ENCODE measurements around the gene PRR5L.

PRR5L gene

DNA sequence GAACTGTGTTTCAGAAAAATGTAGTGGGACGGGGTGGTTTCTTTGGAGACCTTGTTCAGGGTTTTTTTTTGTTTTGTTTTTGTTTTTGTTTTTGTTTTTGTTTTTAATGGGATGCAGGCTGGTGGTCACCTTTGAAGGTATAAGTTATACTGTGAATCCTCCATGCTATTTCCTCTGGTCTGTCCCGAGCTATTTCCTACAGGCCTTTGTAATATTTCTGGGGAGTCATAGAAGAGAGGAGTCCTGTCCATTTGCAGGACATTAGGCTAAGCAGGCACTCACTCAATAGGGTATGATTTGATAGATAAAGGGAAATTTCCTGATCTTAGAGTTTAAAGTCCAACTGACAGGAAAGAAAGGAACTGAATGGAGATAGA lies 136.0 kb downstream of the PRR5L start:
- H3K27me3 ChIP-seq (ENCODE audit: control insufficient read depth in 1 of 2, insufficient read depth in 1 of 2, low read length in 2 of 2): no peaks in the 10 kb centered on the region
- H3K4me3 ChIP-seq (ENCODE audit: insufficient read depth in 1 of 2, low read depth in 1 of 2, low read length in 2 of 2): no peak overlapping the region
- H3K9me3 ChIP-seq (ENCODE audit: control insufficient read depth, low read length): no peaks in the 10 kb centered on the region
- peak overlapping the region in 1 of 2 experiments; percentile 32 for H3K4ac ChIP-seq (ENCODE audit: low read depth in 1 of 2, low read length in 2 of 2)
- H4K91ac ChIP-seq (ENCODE audit: low read length): no peak overlapping the region
- H3K4me2 ChIP-seq (ENCODE audit: low read length, poor library complexity, severe bottlenecking): no peak overlapping the region
- H3K18ac ChIP-seq (ENCODE audit: low read depth in 1 of 2, low read length in 2 of 2): peak overlapping the region; percentile 54 to 67
- no peak overlapping the region for H2BK120ac ChIP-seq (ENCODE audit: low read depth, low read length)
- peak overlapping the region; percentile 47 for H3K9ac ChIP-seq (ENCODE audit: low read length)
- no peak overlapping the region for H3K14ac ChIP-seq (ENCODE audit: low read length in 2 of 2)
- peaks cover 9% of the 10 kb centered on the region for H3K4me1 ChIP-seq (ENCODE audit: control insufficient read depth, insufficient read depth, low read depth, low read length)
- no peak overlapping the region for H2BK12ac ChIP-seq (ENCODE audit: low read length in 2 of 2)
- no peak overlapping the region for H2AFZ ChIP-seq (ENCODE audit: low read depth, low read length)
- 56% methylated on average over 2 of the region's 2 CpGs for WGBS
- H4K8ac ChIP-seq (ENCODE audit: low read length): no peak overlapping the region
- H2AK5ac ChIP-seq (ENCODE audit: low read length, severe bottlenecking): peak overlapping the region; percentile 40
- peak overlapping the region; percentile 92 for H3K27ac ChIP-seq (ENCODE audit: low read length, poor library complexity, severe bottlenecking)
- H3K23ac ChIP-seq (ENCODE audit: low read length in 2 of 2): no peak overlapping the region
- H3K79me1 ChIP-seq (replicated peaks; ENCODE audit: low read length, poor library complexity, severe bottlenecking): peaks cover 29% of the 10 kb centered on the region
- no peak overlapping the region for H2BK15ac ChIP-seq (ENCODE audit: low read depth, poor library complexity, severe bottlenecking)
- no peak for DNase-seq
- no peak overlapping the region for H2BK5ac ChIP-seq (ENCODE audit: low read depth, low read length, poor library complexity, severe bottlenecking)
- peaks cover 0 to 38% of the 10 kb centered on the region in 2 experiments for H3K36me3 ChIP-seq (ENCODE audit: control insufficient read depth in 1 of 2, insufficient read depth in 2 of 2, low read depth in 1 of 2, low read length in 2 of 2)

DNA sequence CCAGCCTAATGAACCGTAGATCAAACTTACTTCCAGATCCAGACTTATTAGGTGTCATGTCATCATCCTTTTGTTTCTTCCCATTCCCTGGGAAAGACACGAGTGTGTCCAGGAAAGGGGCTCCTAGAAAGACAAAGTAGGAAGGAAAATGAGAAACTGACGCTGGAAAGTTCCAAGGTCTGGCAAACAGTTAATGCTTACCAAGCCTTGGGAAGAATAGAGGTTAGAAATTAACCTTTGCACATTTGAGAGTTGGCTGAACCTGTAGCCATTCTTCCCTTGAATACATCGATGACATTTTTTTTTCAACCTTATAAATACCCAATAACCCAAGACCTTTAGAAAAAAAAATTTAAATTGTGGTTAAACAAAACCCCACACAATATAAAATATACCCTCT lies 136.7 kb downstream of the PRR5L start:
- Histone ChIP-seq H3K4me1 (ENCODE audit: control insufficient read depth, insufficient read depth, low read depth, low read length) (peaks cover 8% of the 10 kb centered on the region), H3K4ac (ENCODE audit: low read depth in 1 of 2, low read length in 2 of 2) (no peak overlapping the region), H3K36me3 (ENCODE audit: control insufficient read depth in 1 of 2, insufficient read depth in 2 of 2, low read depth in 1 of 2, low read length in 2 of 2) (peaks cover 0 to 35% of the 10 kb centered on the region in 2 experiments), H3K27ac (ENCODE audit: low read length, poor library complexity, severe bottlenecking) (peak overlapping the region; percentile 92), H3K79me1 (replicated peaks; ENCODE audit: low read length, poor library complexity, severe bottlenecking) (peaks cover 25% of the 10 kb centered on the region), H2BK120ac (ENCODE audit: low read depth, low read length) (no peak overlapping the region), H3K9me3 (ENCODE audit: control insufficient read depth, low read length) (no peaks in the 10 kb centered on the region), H2BK15ac (ENCODE audit: low read depth, poor library complexity, severe bottlenecking) (no peak overlapping the region), H3K27me3 (ENCODE audit: control insufficient read depth in 1 of 2, insufficient read depth in 1 of 2, low read length in 2 of 2) (no peaks in the 10 kb centered on the region), H3K14ac (ENCODE audit: low read length in 2 of 2) (no peak overlapping the region), H3K23ac (ENCODE audit: low read length in 2 of 2) (no peak overlapping the region), H2AK5ac (ENCODE audit: low read length, severe bottlenecking) (peak overlapping the region; percentile 40), H3K4me2 (ENCODE audit: low read length, poor library complexity, severe bottlenecking) (peak overlapping the region; percentile 25), H4K8ac (ENCODE audit: low read length) (no peak overlapping the region), H2BK5ac (ENCODE audit: low read depth, low read length, poor library complexity, severe bottlenecking) (no peak overlapping the region), H3K18ac (ENCODE audit: low read depth in 1 of 2, low read length in 2 of 2) (no peak overlapping the region), H2AFZ (ENCODE audit: low read depth, low read length) (no peak overlapping the region), H2BK12ac (ENCODE audit: low read length in 2 of 2) (peak overlapping the region in 1 of 2 experiments; percentile 79), H3K9ac (ENCODE audit: low read length) (no peak overlapping the region), H4K91ac (ENCODE audit: low read length) (no peak overlapping the region), H3K4me3 (ENCODE audit: insufficient read depth in 1 of 2, low read depth in 1 of 2, low read length in 2 of 2) (no peak overlapping the region)
- DNase-seq: no peak
- WGBS: 100% methylated on average over 2 of the region's 4 CpGs

DNA sequence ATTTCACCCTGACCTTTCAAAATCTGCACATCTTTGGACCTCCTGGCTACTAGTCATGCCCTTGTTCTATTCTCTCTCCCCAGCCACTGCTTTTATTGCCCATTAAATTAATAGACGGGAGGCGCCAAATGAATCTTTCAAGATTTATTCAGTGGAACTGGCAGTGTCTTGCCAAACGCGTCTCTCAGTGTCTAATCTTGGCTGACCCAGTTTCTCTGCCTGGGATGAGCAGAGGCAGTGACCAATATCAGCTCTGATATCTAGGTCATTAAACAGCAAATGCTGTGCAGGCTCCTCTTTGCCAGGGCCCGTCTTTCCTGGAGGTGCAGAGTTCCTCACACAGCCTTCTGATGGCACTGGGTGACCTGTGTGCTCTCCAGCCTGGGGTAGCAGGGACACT lies 140.0 kb downstream of the PRR5L start:
- H2AK5ac ChIP-seq (ENCODE audit: low read length, severe bottlenecking): no peak overlapping the region
- H3K4me2 ChIP-seq (ENCODE audit: low read length, poor library complexity, severe bottlenecking): no peak overlapping the region
- H2BK120ac ChIP-seq (ENCODE audit: low read depth, low read length): no peak overlapping the region
- no peak overlapping the region for H3K23ac ChIP-seq (ENCODE audit: low read length in 2 of 2)
- H3K79me1 ChIP-seq (replicated peaks; ENCODE audit: low read length, poor library complexity, severe bottlenecking): peaks cover 17% of the 10 kb centered on the region
- DNase-seq: no peak
- H3K18ac ChIP-seq (ENCODE audit: low read depth in 1 of 2, low read length in 2 of 2): no peak overlapping the region
- H3K27ac ChIP-seq (ENCODE audit: low read length, poor library complexity, severe bottlenecking): no peak overlapping the region
- H3K4ac ChIP-seq (ENCODE audit: low read depth in 1 of 2, low read length in 2 of 2): no peak overlapping the region
- no peak overlapping the region for H2AFZ ChIP-seq (ENCODE audit: low read depth, low read length)
- H3K27me3 ChIP-seq (ENCODE audit: control insufficient read depth in 1 of 2, insufficient read depth in 1 of 2, low read length in 2 of 2): no peaks in the 10 kb centered on the region
- 95% methylated on average over 5 of the region's 5 CpGs for WGBS
- no peak overlapping the region for H2BK12ac ChIP-seq (ENCODE audit: low read length in 2 of 2)
- no peak overlapping the region for H3K14ac ChIP-seq (ENCODE audit: low read length in 2 of 2)
- no peak overlapping the region for H4K8ac ChIP-seq (ENCODE audit: low read length)
- peaks cover 0 to 39% of the 10 kb centered on the region in 2 experiments for H3K36me3 ChIP-seq (ENCODE audit: control insufficient read depth in 1 of 2, insufficient read depth in 2 of 2, low read depth in 1 of 2, low read length in 2 of 2)
- no peak overlapping the region for H2BK5ac ChIP-seq (ENCODE audit: low read depth, low read length, poor library complexity, severe bottlenecking)
- peaks cover 3% of the 10 kb centered on the region for H3K4me1 ChIP-seq (ENCODE audit: control insufficient read depth, insufficient read depth, low read depth, low read length)
- no peak overlapping the region for H2BK15ac ChIP-seq (ENCODE audit: low read depth, poor library complexity, severe bottlenecking)
- H3K4me3 ChIP-seq (ENCODE audit: insufficient read depth in 1 of 2, low read depth in 1 of 2, low read length in 2 of 2): no peak overlapping the region
- no peak overlapping the region for H4K91ac ChIP-seq (ENCODE audit: low read length)
- H3K9ac ChIP-seq (ENCODE audit: low read length): no peak overlapping the region
- H3K9me3 ChIP-seq (ENCODE audit: control insufficient read depth, low read length): no peaks in the 10 kb centered on the region

DNA sequence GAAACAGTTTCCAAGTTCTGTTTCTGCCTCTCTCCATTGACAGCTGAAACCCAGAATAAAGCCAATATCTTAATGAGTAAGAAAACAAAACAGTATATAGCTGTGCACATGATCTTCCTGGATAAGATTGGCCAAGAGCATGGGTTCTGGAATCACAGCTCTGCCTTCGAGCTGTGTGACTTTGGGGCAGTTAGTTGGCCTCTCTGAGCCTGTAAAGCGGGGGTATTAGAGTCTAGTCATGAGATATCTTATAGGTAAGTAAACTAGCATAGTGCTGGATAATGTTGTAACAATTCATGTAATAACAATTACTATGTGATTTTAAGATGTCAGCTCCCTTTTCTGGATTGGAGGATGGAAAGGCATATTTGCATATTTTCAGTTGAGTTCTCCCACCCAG lies 140.5 kb downstream of the PRR5L start:
- no peak overlapping the region for H2BK120ac ChIP-seq (ENCODE audit: low read depth, low read length)
- peaks cover 20% of the 10 kb centered on the region for H3K79me1 ChIP-seq (replicated peaks; ENCODE audit: low read length, poor library complexity, severe bottlenecking)
- H3K18ac ChIP-seq (ENCODE audit: low read depth in 1 of 2, low read length in 2 of 2): no peak overlapping the region
- H3K23ac ChIP-seq (ENCODE audit: low read length in 2 of 2): no peak overlapping the region
- H2AFZ ChIP-seq (ENCODE audit: low read depth, low read length): no peak overlapping the region
- H3K4me2 ChIP-seq (ENCODE audit: low read length, poor library complexity, severe bottlenecking): no peak overlapping the region
- H2AK5ac ChIP-seq (ENCODE audit: low read length, severe bottlenecking): no peak overlapping the region
- H3K9ac ChIP-seq (ENCODE audit: low read length): no peak overlapping the region
- H3K4ac ChIP-seq (ENCODE audit: low read depth in 1 of 2, low read length in 2 of 2): no peak overlapping the region
- no peak overlapping the region for H4K8ac ChIP-seq (ENCODE audit: low read length)
- H2BK5ac ChIP-seq (ENCODE audit: low read depth, low read length, poor library complexity, severe bottlenecking): no peak overlapping the region
- H3K14ac ChIP-seq (ENCODE audit: low read length in 2 of 2): no peak overlapping the region
- 100% methylated on average over 1 of the region's 2 CpGs for WGBS
- H3K27ac ChIP-seq (ENCODE audit: low read length, poor library complexity, severe bottlenecking): no peak overlapping the region
- H2BK15ac ChIP-seq (ENCODE audit: low read depth, poor library complexity, severe bottlenecking): no peak overlapping the region
- peaks cover under 1% of the 10 kb centered on the region for H3K4me1 ChIP-seq (ENCODE audit: control insufficient read depth, insufficient read depth, low read depth, low read length)
- no peak overlapping the region for H3K4me3 ChIP-seq (ENCODE audit: insufficient read depth in 1 of 2, low read depth in 1 of 2, low read length in 2 of 2)
- no peak for DNase-seq
- H2BK12ac ChIP-seq (ENCODE audit: low read length in 2 of 2): no peak overlapping the region
- H3K36me3 ChIP-seq (ENCODE audit: control insufficient read depth in 1 of 2, insufficient read depth in 2 of 2, low read depth in 1 of 2, low read length in 2 of 2): peaks cover 0 to 43% of the 10 kb centered on the region in 2 experiments
- H3K27me3 ChIP-seq (ENCODE audit: control insufficient read depth in 1 of 2, insufficient read depth in 1 of 2, low read length in 2 of 2): no peaks in the 10 kb centered on the region
- H3K9me3 ChIP-seq (ENCODE audit: control insufficient read depth, low read length): no peaks in the 10 kb centered on the region
- no peak overlapping the region for H4K91ac ChIP-seq (ENCODE audit: low read length)

Measured in mesenchymal stem cell (in vitro differentiated cells and primary cell).